Neural progenitor cell (in vitro differentiated cells): ENCODE results near the gene SYNDIG1. TPM values are rescaled to one million over a fixed set of nuclear protein-coding genes. Genes with fewer than 3 reads are reported as not detected.

Experiments used
- DNase-seq: peaks from one replicate; pipeline ENCODE4 v3.0.0-alpha.2; 2016; ENCODE audit warnings: low spot score
- H2AFZ ChIP-seq: fragments of 200-600 bp; sonication (generic); replicated peaks from 2 replicates; pipeline ENCODE4 v1.6.1; 2016; ENCODE audit warnings: antibody characterized with exemption
- H3F3A ChIP-seq: fragments of 200-600 bp; sonication (generic); 2 replicates; pipeline ENCODE4 v1.6.1; 2016; ENCODE audit warnings: antibody characterized with exemption, low read depth
- H3K27ac ChIP-seq: fragments of 200-600 bp; sonication (generic); 2 replicates; pipeline ENCODE4 v1.5.1; 2016; ENCODE audit warnings: mild to moderate bottlenecking
- H3K27me3 ChIP-seq: fragments of 200-600 bp; sonication (generic); 2 replicates; pipeline ENCODE4 v1.6.1; 2016; ENCODE audit warnings: mild to moderate bottlenecking, moderate library complexity
- H3K36me3 ChIP-seq: fragments of 200-600 bp; sonication (generic); 2 replicates; pipeline ENCODE4 v1.5.1; 2016
- H3K4me1 ChIP-seq: fragments of 200-600 bp; sonication (generic); 2 replicates; pipeline ENCODE4 v1.6.1; 2016; ENCODE audit warnings: mixed run types
- H3K4me2 ChIP-seq: fragments of 200-600 bp; sonication (generic); 2 replicates; pipeline ENCODE4 v1.6.1; 2016
- H3K4me3 ChIP-seq: fragments of 200-600 bp; sonication (generic); 2 replicates; pipeline ENCODE4 v1.5.1; 2016
- H3K79me2 ChIP-seq: fragments of 200-600 bp; sonication (generic); 2 replicates; pipeline ENCODE4 v1.6.1; 2016; ENCODE audit warnings: low read depth
- H3K9ac ChIP-seq: fragments of 200-600 bp; sonication (generic); 2 replicates; pipeline ENCODE4 v1.6.1; 2016
- H3K9me3 ChIP-seq: fragments of 200-600 bp; sonication (generic); 2 replicates; pipeline ENCODE4 v1.5.1; 2016; ENCODE audit warnings: low read depth
- H4K20me1 ChIP-seq: fragments of 200-600 bp; sonication (generic); 2 replicates; pipeline ENCODE4 v1.6.1; 2016; ENCODE audit warnings: low read depth
- H3K27ac Mint-ChIP-seq: 3 replicates; pipeline ENCODE4 v1.8.0; 2021; ENCODE audit warnings: mixed read lengths
- H3K27me3 Mint-ChIP-seq: 2 replicates; pipeline ENCODE4 v1.8.0; 2022; ENCODE audit warnings: low read depth, mild to moderate bottlenecking, inconsistent platforms, moderate library complexity, mixed read lengths; ENCODE audit not compliant: insufficient read depth
- H3K36me3 Mint-ChIP-seq: 3 replicates; pipeline ENCODE4 v1.8.0; 2021; ENCODE audit warnings: mixed read lengths
- H3K4me1 Mint-ChIP-seq: 3 replicates; pipeline ENCODE4 v1.8.0; 2021; ENCODE audit warnings: mixed read lengths
- H3K4me3 Mint-ChIP-seq: 3 replicates; pipeline ENCODE4 v1.8.0; 2021; ENCODE audit warnings: mild to moderate bottlenecking, moderate library complexity, mixed read lengths
- H3K9me3 Mint-ChIP-seq: 3 replicates; pipeline ENCODE4 v1.8.0; 2020; ENCODE audit warnings: mixed read lengths
- EZH2 ChIP-seq: fragments of 200-600 bp; sonication (generic); IDR thresholded peaks from 2 replicates; pipeline ENCODE4 v1.6.1; 2017; ENCODE audit warnings: antibody characterized with exemption, mild to moderate bottlenecking, moderate library complexity
- EZH2phosphoT487 ChIP-seq: fragments of 200-600 bp; sonication (generic); IDR thresholded peaks from 2 replicates; pipeline ENCODE4 v1.6.1; 2017; ENCODE audit warnings: antibody characterized with exemption
- total RNA-seq: library from RNA; depleted of rRNA; stranded (reverse); fragments of >200 nt; gene quantifications from 2 replicates; pipeline ENCODE4 v1.2.3, GENCODE V29; 2015; ENCODE audit warnings: low replicate concordance
- TF ChIP-seq, protein P1 (sequence below): fragments of 200-600 bp; sonication (generic); IDR thresholded peaks from 2 replicates; pipeline ENCODE4 v1.5.1; 2017; ENCODE audit warnings: antibody characterized with exemption, mild to moderate bottlenecking

Gene SYNDIG1
- total RNA-seq, 1 donor from 2014 or later = 1.0 TPM

DNA sequence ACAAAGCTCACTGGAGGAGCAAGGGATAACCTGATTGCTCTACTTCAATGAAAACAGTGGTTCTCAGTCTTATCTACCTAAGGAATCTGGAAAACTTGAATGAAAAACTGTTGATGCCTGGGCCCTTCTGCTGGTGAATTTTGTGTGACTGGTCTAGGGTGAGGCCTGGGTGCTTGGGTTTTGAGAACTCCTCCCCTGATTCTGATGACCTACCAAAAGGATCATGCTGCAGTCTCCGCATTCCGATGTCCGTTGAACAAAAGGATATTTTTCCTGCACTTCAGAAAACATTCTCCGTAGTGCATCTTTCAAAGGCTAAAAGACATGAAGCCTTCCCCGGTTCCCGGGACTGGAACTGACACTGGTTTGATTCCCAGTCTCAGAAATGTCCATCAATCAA is 157.9 kb downstream of the SYNDIG1 start:
- peaks cover 4% of the 10 kb centered on the region for H3K36me3 ChIP-seq
- no peak overlapping the region for H2AFZ ChIP-seq
- H4K20me1 ChIP-seq = no peaks in the 10 kb centered on the region
- H3K27me3 ChIP-seq = no peaks in the 10 kb centered on the region
- Mint-ChIP-seq H3K4me1 (peaks cover 21% of the 10 kb centered on the region), H3K9me3 (peaks cover 10% of the 10 kb centered on the region), H3K4me3 (no peak overlapping the region), H3K27ac (no peak overlapping the region), H3K36me3 (peaks cover 5% of the 10 kb centered on the region), H3K27me3 (peaks cover 5% of the 10 kb centered on the region)
- H3K4me2 ChIP-seq = no peak overlapping the region
- H3K9me3 ChIP-seq = no peaks in the 10 kb centered on the region
- peaks cover 5% of the 10 kb centered on the region for H3K4me1 ChIP-seq
- no peaks in the 10 kb centered on the region for H3K79me2 ChIP-seq
- no peak overlapping the region for H3K27ac ChIP-seq
- TF ChIP-seq EZH2 (no peak), EZH2phosphoT487 (no peak)
- TF ChIP-seq, protein P1, sequence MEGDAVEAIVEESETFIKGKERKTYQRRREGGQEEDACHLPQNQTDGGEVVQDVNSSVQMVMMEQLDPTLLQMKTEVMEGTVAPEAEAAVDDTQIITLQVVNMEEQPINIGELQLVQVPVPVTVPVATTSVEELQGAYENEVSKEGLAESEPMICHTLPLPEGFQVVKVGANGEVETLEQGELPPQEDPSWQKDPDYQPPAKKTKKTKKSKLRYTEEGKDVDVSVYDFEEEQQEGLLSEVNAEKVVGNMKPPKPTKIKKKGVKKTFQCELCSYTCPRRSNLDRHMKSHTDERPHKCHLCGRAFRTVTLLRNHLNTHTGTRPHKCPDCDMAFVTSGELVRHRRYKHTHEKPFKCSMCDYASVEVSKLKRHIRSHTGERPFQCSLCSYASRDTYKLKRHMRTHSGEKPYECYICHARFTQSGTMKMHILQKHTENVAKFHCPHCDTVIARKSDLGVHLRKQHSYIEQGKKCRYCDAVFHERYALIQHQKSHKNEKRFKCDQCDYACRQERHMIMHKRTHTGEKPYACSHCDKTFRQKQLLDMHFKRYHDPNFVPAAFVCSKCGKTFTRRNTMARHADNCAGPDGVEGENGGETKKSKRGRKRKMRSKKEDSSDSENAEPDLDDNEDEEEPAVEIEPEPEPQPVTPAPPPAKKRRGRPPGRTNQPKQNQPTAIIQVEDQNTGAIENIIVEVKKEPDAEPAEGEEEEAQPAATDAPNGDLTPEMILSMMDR = no peak
- DNase-seq = no peak
- H3K9ac ChIP-seq = no peak overlapping the region
- peaks cover 2% of the 10 kb centered on the region for H3F3A ChIP-seq
- H3K4me3 ChIP-seq = no peak overlapping the region

DNA sequence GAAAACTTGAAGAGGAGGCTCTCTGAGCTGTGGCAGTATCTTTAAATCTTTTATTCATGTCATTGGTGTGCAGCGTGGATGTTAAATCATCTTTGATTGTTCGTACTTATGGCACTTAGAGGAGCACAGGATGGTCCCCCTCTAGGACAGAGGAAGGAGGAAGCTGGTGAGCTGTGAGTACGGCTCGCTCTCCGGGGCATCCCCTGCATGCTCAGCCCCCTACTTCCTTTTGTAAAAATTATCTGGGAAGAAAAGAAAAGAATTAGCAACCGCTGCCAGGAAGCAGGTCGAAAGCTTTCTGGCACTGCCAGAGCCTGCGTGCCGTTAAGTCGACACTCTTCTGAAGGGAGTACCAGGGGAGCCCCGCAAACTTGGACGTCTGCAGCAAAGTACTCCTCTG is 158.5 kb downstream of the SYNDIG1 start:
- Histone ChIP-seq H3K4me1 (peaks cover 5% of the 10 kb centered on the region), H3K9me3 (no peaks in the 10 kb centered on the region), H3K27ac (no peak overlapping the region), H3K4me2 (no peak overlapping the region), H3K4me3 (no peak overlapping the region), H3F3A (peaks cover 4% of the 10 kb centered on the region), H2AFZ (no peak overlapping the region), H3K79me2 (no peaks in the 10 kb centered on the region), H3K36me3 (peaks cover 4% of the 10 kb centered on the region), H3K27me3 (no peaks in the 10 kb centered on the region), H4K20me1 (no peaks in the 10 kb centered on the region), H3K9ac (no peak overlapping the region)
- TF ChIP-seq EZH2 (no peak), EZH2phosphoT487 (no peak)
- TF ChIP-seq, protein P1 = no peak
- Mint-ChIP-seq H3K4me1 (peaks cover 28% of the 10 kb centered on the region), H3K27me3 (peaks cover 5% of the 10 kb centered on the region), H3K9me3 (peaks cover 10% of the 10 kb centered on the region), H3K4me3 (no peak overlapping the region), H3K27ac (no peak overlapping the region), H3K36me3 (peaks cover 5% of the 10 kb centered on the region)
- DNase-seq = no peak

DNA sequence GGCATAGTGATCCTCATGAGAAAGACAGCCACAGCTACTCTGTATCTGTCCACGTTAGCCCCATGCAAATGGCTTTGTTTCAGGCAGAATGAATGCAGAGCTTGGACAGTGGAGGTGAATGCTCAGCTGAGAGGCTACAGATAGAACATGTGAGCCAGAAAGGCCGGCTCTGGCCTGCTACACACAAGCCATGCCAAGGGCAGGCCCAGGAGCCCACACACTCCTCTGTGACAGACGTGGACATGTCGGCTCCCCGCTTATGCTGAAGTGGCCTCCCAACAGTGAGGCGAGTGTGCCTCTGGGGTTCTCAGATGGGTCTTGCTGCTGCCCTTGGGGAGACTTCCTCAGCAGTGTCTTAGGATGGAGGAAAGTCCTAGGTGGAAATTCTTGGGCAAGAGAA is 159.6 kb downstream of the SYNDIG1 start:
- H2AFZ ChIP-seq = no peak overlapping the region
- H3K36me3 Mint-ChIP-seq = peaks cover 5% of the 10 kb centered on the region
- H3K27me3 ChIP-seq = no peaks in the 10 kb centered on the region
- TF ChIP-seq, protein P1 = no peak
- TF ChIP-seq EZH2 = no peak
- no peaks in the 10 kb centered on the region for H4K20me1 ChIP-seq
- no peak overlapping the region for H3K27ac ChIP-seq
- peaks cover 5% of the 10 kb centered on the region for H3K4me1 ChIP-seq
- H3K4me3 Mint-ChIP-seq = no peak overlapping the region
- H3K9me3 Mint-ChIP-seq = peaks cover 10% of the 10 kb centered on the region
- H3F3A ChIP-seq = peaks cover 4% of the 10 kb centered on the region
- H3K36me3 ChIP-seq = peaks cover 4% of the 10 kb centered on the region
- H3K4me2 ChIP-seq = no peak overlapping the region
- H3K4me3 ChIP-seq = no peak overlapping the region
- H3K27me3 Mint-ChIP-seq = peaks cover 5% of the 10 kb centered on the region
- H3K27ac Mint-ChIP-seq = peak overlapping the region; percentile 10
- H3K9ac ChIP-seq = no peak overlapping the region
- H3K79me2 ChIP-seq = no peaks in the 10 kb centered on the region
- H3K9me3 ChIP-seq = no peaks in the 10 kb centered on the region
- no peak for DNase-seq
- H3K4me1 Mint-ChIP-seq = peaks cover 29% of the 10 kb centered on the region
